Measurements from ENCODE around the gene OSBPL9. TPM values are rescaled to one million over a fixed set of nuclear protein-coding genes. Genes with fewer than 3 reads are reported as not detected.

OSBPL9 gene
- total RNA-seq, 1 donor from 2014 or later, result 103 TPM

DNA sequence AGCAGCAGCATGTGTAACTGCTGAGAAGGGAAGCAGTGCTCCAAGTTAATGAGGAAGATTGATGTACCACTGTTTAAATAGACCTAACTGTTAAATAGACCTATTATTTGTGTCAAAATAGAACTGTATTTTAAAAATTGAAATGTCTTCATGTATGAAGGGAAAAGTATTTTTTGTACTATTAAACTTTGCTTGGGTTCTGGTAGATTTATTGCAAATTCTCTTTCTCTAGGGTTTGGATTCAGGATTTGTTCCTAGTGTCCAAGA lies 128.3 kb downstream of the OSBPL9 start:
- Mint-ChIP-seq H3K36me3 (ENCODE audit: unreplicated experiment) (peaks cover 11% of the 10 kb centered on the region), H3K27ac (ENCODE audit: unreplicated experiment) (no peak overlapping the region), H3K4me3 (ENCODE audit: unreplicated experiment) (no peak overlapping the region), H3K4me1 (ENCODE audit: unreplicated experiment) (peaks cover 7% of the 10 kb centered on the region), H3K9me3 (ENCODE audit: unreplicated experiment) (no peaks in the 10 kb centered on the region), H3K27me3 (ENCODE audit: unreplicated experiment) (no peaks in the 10 kb centered on the region)
- TF ChIP-seq, protein P1, sequence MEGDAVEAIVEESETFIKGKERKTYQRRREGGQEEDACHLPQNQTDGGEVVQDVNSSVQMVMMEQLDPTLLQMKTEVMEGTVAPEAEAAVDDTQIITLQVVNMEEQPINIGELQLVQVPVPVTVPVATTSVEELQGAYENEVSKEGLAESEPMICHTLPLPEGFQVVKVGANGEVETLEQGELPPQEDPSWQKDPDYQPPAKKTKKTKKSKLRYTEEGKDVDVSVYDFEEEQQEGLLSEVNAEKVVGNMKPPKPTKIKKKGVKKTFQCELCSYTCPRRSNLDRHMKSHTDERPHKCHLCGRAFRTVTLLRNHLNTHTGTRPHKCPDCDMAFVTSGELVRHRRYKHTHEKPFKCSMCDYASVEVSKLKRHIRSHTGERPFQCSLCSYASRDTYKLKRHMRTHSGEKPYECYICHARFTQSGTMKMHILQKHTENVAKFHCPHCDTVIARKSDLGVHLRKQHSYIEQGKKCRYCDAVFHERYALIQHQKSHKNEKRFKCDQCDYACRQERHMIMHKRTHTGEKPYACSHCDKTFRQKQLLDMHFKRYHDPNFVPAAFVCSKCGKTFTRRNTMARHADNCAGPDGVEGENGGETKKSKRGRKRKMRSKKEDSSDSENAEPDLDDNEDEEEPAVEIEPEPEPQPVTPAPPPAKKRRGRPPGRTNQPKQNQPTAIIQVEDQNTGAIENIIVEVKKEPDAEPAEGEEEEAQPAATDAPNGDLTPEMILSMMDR (IDR thresholded peaks at IDR 0.05), result no peak
- no peak for DNase-seq (ENCODE audit: extremely low spot score, unreplicated experiment)

DNA sequence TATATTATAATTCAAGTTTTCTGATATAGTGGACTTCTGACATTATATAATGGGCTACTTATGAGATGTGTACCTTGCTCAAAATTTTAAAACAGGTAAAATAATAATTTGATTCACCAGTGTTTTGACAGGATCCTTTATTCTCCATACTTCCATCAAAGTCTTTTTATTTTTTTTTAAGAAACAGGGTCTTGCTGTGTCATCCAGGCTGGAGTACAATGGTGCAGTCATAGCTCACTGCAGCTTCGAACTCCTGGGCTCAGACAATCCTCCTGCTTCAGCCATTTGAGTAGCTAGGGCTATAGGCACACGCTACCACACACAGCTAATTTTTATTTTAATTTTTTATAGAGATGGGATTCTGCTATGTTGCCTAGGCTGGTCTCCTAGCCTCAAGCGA lies 132.3 kb downstream of the OSBPL9 start:
- DNase-seq (ENCODE audit: extremely low spot score, unreplicated experiment), result no peak
- Mint-ChIP-seq H3K27me3 (ENCODE audit: unreplicated experiment) (no peaks in the 10 kb centered on the region), H3K4me3 (ENCODE audit: unreplicated experiment) (no peak overlapping the region), H3K4me1 (ENCODE audit: unreplicated experiment) (peaks cover 6% of the 10 kb centered on the region), H3K27ac (ENCODE audit: unreplicated experiment) (no peak overlapping the region), H3K36me3 (ENCODE audit: unreplicated experiment) (peaks cover 26% of the 10 kb centered on the region), H3K9me3 (ENCODE audit: unreplicated experiment) (peaks cover 7% of the 10 kb centered on the region)
- TF ChIP-seq, protein P1 (IDR thresholded peaks at IDR 0.05), result no peak

DNA sequence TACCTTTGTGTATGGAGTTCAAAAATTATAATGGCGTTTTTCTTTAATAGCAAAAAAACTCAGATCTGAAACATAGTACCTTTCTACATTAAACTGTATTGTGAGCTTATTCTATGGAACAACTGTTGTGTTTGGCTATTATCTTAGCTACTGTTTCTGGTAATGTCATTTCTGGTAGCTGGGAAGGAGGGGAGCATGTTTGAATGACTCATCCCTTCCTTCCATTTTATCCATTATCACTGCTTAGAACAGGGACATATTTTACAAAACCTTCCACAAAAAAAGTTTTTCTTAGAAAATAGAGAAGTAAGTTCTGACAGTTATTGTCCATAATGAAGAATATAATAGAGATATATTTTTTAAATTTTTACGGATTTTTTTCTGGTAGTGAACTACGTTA lies 133.3 kb downstream of the OSBPL9 start:
- Mint-ChIP-seq H3K4me3 (ENCODE audit: unreplicated experiment) (no peak overlapping the region), H3K4me1 (ENCODE audit: unreplicated experiment) (no peaks in the 10 kb centered on the region), H3K27ac (ENCODE audit: unreplicated experiment) (no peak overlapping the region), H3K36me3 (ENCODE audit: unreplicated experiment) (peaks cover 34% of the 10 kb centered on the region), H3K9me3 (ENCODE audit: unreplicated experiment) (peaks cover 7% of the 10 kb centered on the region), H3K27me3 (ENCODE audit: unreplicated experiment) (no peaks in the 10 kb centered on the region)
- TF ChIP-seq, protein P1 (IDR thresholded peaks at IDR 0.05), result no peak
- no peak for DNase-seq (ENCODE audit: extremely low spot score, unreplicated experiment)

DNA sequence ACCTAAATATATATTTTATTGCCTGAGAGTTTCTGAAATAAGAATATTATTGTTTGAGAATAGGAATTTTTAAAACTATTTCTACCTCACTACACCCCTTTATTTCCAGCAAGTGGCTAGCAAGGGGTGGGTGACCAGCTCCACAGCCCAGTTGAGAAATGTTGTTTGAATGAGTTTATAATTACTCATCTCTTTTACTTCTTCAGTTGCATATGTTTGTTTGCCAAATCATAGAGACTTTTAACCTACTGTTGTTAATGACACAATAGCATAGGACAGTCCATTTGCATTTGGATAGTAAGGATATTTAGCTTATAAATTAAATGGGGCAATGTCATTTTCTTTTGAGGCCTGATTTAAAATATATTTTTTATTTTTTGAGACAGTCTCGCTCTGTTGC lies 133.8 kb downstream of the OSBPL9 start:
- no peak for DNase-seq (ENCODE audit: extremely low spot score, unreplicated experiment)
- Mint-ChIP-seq H3K36me3 (ENCODE audit: unreplicated experiment) (peaks cover 39% of the 10 kb centered on the region), H3K4me3 (ENCODE audit: unreplicated experiment) (no peak overlapping the region), H3K27ac (ENCODE audit: unreplicated experiment) (no peak overlapping the region), H3K27me3 (ENCODE audit: unreplicated experiment) (no peaks in the 10 kb centered on the region), H3K4me1 (ENCODE audit: unreplicated experiment) (no peaks in the 10 kb centered on the region), H3K9me3 (ENCODE audit: unreplicated experiment) (peaks cover 11% of the 10 kb centered on the region)
- TF ChIP-seq, protein P1 (IDR thresholded peaks at IDR 0.05), result no peak

DNA sequence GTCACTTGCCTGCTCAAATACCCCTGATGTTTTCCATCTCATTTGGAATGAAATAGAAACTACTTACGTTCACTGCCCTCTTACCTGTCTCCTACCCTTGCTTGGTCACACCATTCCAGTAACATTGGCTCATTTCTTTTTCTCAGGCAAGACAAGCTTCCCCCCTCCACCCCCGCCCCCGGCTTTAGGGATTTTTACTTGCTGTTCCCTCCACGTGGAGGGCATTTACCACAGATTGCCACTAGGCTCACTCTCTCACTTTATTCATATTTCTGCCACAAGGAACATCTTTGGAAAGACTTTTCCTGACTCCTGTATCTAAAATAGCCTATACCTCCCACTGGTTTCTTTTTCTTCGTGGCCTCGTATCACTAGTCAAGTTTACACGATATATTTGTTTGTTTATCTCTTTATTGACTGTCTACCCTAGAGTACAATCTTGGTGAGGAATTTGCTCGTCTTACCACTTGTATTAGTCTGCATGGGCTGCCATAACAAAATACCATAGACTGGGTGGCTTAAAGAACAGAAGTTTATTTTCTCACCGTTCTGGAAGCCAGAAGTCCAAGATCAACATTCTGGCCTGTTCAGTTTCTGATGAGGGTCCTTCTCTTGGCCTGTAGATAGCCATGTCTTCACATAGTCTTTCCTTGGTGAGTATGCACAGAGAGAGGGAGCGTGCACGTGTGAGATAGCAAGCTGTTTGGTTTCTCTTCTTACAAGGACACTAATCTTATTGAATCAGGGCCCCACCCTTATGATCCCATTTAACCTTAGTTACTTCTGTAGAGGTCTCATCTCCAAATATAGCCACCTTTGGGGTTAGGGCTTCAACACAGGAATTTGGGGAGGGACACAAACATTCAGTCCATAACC lies 135.4 kb downstream of the OSBPL9 start:
- Mint-ChIP-seq H3K4me1 (ENCODE audit: unreplicated experiment) (peaks cover 15% of the 10 kb centered on the region), H3K4me3 (ENCODE audit: unreplicated experiment) (no peak overlapping the region), H3K27me3 (ENCODE audit: unreplicated experiment) (no peaks in the 10 kb centered on the region), H3K9me3 (ENCODE audit: unreplicated experiment) (peaks cover 13% of the 10 kb centered on the region), H3K36me3 (ENCODE audit: unreplicated experiment) (peaks cover 48% of the 10 kb centered on the region), H3K27ac (ENCODE audit: unreplicated experiment) (no peak overlapping the region)
- TF ChIP-seq, protein P1 (IDR thresholded peaks at IDR 0.05), result no peak
- no peak for DNase-seq (ENCODE audit: extremely low spot score, unreplicated experiment)
